Kidney (tissue), 14 donors: ENCODE data around the gene PIP5K1B. TPM values are rescaled to one million over a fixed set of nuclear protein-coding genes. Genes with fewer than 3 reads are reported as not detected.

Source experiments
- DNase-seq, 5 donors: peaks; one replicate each; pipeline ENCODE4 v3.0.0-alpha.2; 2013 to 2020
- FAIRE-seq: peaks from 2 replicates; lab custom pipeline; 2012; peaks lifted over from hg19 to GRCh38; lab: Jason Lieb, UNC
- H3K27ac ChIP-seq, 2 donors: one replicate each; pipeline ENCODE4 v1.7.0; 2013; ENCODE audit warnings: low read depth in 2 of 2, low read length in 2 of 2, inconsistent platforms in 1 of 2
- H3K27me3 ChIP-seq: one replicate; pipeline ENCODE4 v1.7.1; 2013; ENCODE audit warnings: low read length, inconsistent platforms; ENCODE audit not compliant: control insufficient read depth, insufficient read depth
- H3K36me3 ChIP-seq, 3 donors: one replicate each; pipeline versions ENCODE4 v1.7.0 to v1.7.1; 2013; ENCODE audit warnings: low read length in 3 of 3, control low read depth in 1 of 3, inconsistent platforms in 1 of 3; ENCODE audit not compliant: insufficient read depth in 3 of 3, control insufficient read depth in 2 of 3
- H3K4me1 ChIP-seq, 3 donors: one replicate each; pipeline versions ENCODE4 v1.7.0 to v1.7.1; 2013; ENCODE audit warnings: low read length in 3 of 3, inconsistent platforms in 1 of 3, low read depth in 1 of 3; ENCODE audit not compliant: control insufficient read depth in 2 of 3, insufficient read depth in 2 of 3
- H3K4me3 ChIP-seq, 3 donors: one replicate each; pipeline versions ENCODE4 v1.7.0 to v1.8.1; 2013; ENCODE audit warnings: low read length in 3 of 3, control low read depth in 1 of 3, inconsistent platforms in 1 of 3
- H3K9ac ChIP-seq, 3 donors: one replicate each; pipeline versions ENCODE4 v1.7.0 to v1.7.1; 2013; ENCODE audit warnings: low read length in 3 of 3, control low read depth in 1 of 3, inconsistent platforms in 1 of 3
- H3K9me3 ChIP-seq, 3 donors: one replicate each; pipeline versions ENCODE4 v1.7.0 to v1.7.1; 2013; ENCODE audit warnings: low read length in 3 of 3, control low read depth in 1 of 3, inconsistent platforms in 1 of 3; ENCODE audit not compliant: control insufficient read depth in 2 of 3, insufficient read depth in 1 of 3
- CTCF ChIP-seq: IDR thresholded peaks from 3 replicates; pipeline ENCODE4 v1.5.1; 2012; ENCODE audit warnings: mild to moderate bottlenecking, moderate library complexity, borderline replicate concordance; ENCODE audit not compliant: insufficient read depth; ENCODE audit errors: extremely low read depth
- intact Hi-C: fragments of 100-400 bp; cut with DNase I; formaldehyde crosslinking; loops from one replicate; pipeline ENCODE4 v1.11.1; 2022
- polyA plus RNA-seq: library from polyadenylated mRNA; stranded (reverse); fragments of 350-450 nt; fragmentation: Illumina TruSeq; extraction: RNeasy Lipid Tissue Mini Kit (QIAGEN cat#74804); gene quantifications from one replicate; pipeline ENCODE4 v1.2.3, GENCODE V29; 2014; ENCODE audit warnings: low read depth, low replicate concordance; ENCODE audit not compliant: insufficient read depth
- total RNA-seq: library from RNA; stranded (reverse); fragmentation: NEBNext Ultra II Directional; extraction: Animal tissue kit (Norgen Biotek cat#: 25700); gene quantifications from one replicate; pipeline ENCODE4 v1.2.1, GENCODE V29; 2021
- donor health status: control.
- donor health status: control.
- donor health status: control.
- donor health status: control.
- donor health status: control.
- donor health status: DM: yes; HTN: yes; CAD: no.
- donor health status: Normal renal cell carcinoma (clear cell type).

Gene PIP5K1B
- total and polyA plus RNA-seq, 2 donors from 2014 or later: 9.4 to 10.1 TPM

- no peaks in the 10 kb centered on the region for H3K4me1 ChIP-seq
- no peaks in the 10 kb centered on the region for H3K27me3 ChIP-seq
- no peak overlapping the region for H3K9ac ChIP-seq
- H3K36me3 ChIP-seq: no peaks in the 10 kb centered on the region
- TF ChIP-seq CTCF: no peak
- DNase-seq (peak in 1 of 5 donors; percentile 58), FAIRE-seq (no peak)
- H3K9me3 ChIP-seq: no peaks in the 10 kb centered on the region
- no peak overlapping the region for H3K27ac ChIP-seq
- no peak overlapping the region for H3K4me3 ChIP-seq
- intact Hi-C loops: no loop called here
Observed at GRCh38 chr9:68998385-68998784, 293.3 kb downstream of the PIP5K1B start.

DNA sequence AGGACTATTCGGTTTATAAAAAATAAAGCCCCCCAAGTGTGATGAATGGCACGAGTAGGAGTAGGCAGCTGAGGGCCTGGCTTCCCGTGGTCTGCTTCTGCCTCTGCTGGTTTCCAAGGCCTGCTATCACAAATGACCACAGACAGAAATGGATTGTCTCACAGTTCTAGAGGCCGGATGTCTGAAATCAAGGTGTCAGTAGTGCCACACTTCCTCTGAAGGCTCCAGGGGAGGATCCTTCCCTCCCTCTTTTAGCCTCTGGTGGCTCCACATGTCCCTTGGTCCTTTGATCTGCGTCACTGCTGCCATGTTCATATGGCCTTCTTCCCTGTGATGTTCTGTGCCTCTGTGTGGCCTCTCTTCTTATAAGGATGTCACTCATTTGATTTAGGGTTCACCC lies 293.8 kb downstream of the PIP5K1B start:
- intact Hi-C loops: no loop called here
- H3K27ac ChIP-seq: no peak overlapping the region

DNA sequence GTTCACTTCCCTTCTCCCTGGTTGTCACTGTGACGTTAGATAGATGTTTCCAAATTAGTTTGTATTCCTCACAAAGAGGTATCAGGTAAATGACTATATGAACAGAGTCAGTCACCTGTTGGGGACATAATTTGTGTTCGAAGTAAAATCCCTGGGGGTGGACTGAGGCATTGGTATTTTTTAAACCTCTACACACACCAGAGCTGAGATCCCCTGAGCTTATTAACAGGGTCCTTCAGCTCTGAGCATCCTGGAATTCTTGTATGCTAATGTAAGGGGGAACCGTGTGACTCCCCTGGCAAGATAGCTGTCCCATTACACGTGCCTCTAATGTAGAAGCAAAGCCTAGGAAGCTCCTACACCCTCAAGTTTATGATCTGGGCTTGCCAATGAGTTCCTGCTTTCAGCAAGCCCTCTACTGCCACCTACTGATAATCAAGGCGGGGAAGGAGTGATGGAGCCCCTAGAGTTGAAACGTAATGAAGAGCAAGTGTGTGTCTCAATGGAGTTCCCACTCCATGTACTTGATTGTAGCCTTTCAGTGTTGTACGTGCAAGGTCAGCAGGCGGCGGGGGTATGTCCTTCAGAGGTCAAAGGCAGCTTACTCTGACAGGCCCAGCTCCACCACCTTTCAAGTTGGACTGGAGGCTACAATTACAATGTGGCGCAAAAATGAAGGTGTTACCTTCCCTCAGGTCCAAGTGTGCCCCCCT lies 294.5 kb downstream of the PIP5K1B start:
- peak; percentile 44 for FAIRE-seq
- TF ChIP-seq CTCF: peak; percentile 85
- Histone ChIP-seq H3K9me3 (no peaks in the 10 kb centered on the region), H3K27ac (no peak overlapping the region), H3K9ac (no peak overlapping the region), H3K4me1 (no peaks in the 10 kb centered on the region), H3K27me3 (no peaks in the 10 kb centered on the region), H3K4me3 (no peak overlapping the region), H3K36me3 (no peaks in the 10 kb centered on the region)
- intact Hi-C loops: loop anchor here (10.0 kb wide), 1 partner anchor 415 kb away; no protein-coding TSS in a partner anchor
- peak in 4 of 5 donors; percentile 73 to 92 (median 78) for DNase-seq

More for the DNA sequence above, 293.8 kb downstream of the PIP5K1B start:
- H3K9ac ChIP-seq: no peak overlapping the region
- H3K36me3 ChIP-seq: no peaks in the 10 kb centered on the region
- H3K4me3 ChIP-seq: no peak overlapping the region
- H3K4me1 ChIP-seq: no peaks in the 10 kb centered on the region
- peak in 1 of 5 donors; percentile 37 for DNase-seq
- TF ChIP-seq CTCF: no peak
- H3K9me3 ChIP-seq: no peaks in the 10 kb centered on the region
- H3K27me3 ChIP-seq: no peaks in the 10 kb centered on the region
- FAIRE-seq: no peak
